Measurements from ENCODE around the gene GOLGA7B.

The GOLGA7B gene

DNA sequence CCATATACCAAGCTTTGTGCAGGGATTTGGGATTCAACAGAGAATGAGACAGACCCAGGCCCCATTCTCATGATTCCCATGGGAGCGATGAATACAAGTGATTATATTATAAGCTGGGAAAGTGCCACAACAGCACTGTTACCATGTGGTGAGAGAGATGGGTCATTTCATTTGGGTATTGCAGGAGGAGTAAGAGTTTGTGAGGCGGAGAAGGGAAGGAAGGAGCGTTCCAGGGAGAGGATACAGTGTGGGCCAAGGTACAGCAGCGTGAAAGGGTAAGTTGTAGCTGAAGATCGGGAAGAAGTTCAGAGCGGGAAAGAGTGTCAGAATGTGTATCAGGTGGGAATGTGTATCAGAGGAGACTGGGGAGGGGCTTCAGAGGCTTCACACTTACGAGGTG, 38.5 kb downstream of the GOLGA7B start:
- TF ChIP-seq POLR2AphosphoS5 (IDR thresholded peaks at IDR 0.05; ENCODE audit: low read depth, low read length) (no peak), FOXP2 (optimal IDR thresholded peaks at IDR 0.05; ENCODE audit: borderline replicate concordance, extremely low read depth, extremely low read length, insufficient read depth) (no peak), SIN3A (IDR thresholded peaks at IDR 0.05; ENCODE audit: borderline replicate concordance, insufficient read depth, low read length) (no peak), TAF1 (IDR thresholded peaks at IDR 0.05; ENCODE audit: borderline replicate concordance, insufficient read depth, low read length) (no peak)
- TF ChIP-seq, protein P1, sequence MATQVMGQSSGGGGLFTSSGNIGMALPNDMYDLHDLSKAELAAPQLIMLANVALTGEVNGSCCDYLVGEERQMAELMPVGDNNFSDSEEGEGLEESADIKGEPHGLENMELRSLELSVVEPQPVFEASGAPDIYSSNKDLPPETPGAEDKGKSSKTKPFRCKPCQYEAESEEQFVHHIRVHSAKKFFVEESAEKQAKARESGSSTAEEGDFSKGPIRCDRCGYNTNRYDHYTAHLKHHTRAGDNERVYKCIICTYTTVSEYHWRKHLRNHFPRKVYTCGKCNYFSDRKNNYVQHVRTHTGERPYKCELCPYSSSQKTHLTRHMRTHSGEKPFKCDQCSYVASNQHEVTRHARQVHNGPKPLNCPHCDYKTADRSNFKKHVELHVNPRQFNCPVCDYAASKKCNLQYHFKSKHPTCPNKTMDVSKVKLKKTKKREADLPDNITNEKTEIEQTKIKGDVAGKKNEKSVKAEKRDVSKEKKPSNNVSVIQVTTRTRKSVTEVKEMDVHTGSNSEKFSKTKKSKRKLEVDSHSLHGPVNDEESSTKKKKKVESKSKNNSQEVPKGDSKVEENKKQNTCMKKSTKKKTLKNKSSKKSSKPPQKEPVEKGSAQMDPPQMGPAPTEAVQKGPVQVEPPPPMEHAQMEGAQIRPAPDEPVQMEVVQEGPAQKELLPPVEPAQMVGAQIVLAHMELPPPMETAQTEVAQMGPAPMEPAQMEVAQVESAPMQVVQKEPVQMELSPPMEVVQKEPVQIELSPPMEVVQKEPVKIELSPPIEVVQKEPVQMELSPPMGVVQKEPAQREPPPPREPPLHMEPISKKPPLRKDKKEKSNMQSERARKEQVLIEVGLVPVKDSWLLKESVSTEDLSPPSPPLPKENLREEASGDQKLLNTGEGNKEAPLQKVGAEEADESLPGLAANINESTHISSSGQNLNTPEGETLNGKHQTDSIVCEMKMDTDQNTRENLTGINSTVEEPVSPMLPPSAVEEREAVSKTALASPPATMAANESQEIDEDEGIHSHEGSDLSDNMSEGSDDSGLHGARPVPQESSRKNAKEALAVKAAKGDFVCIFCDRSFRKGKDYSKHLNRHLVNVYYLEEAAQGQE (IDR thresholded peaks at IDR 0.05; ENCODE audit: insufficient read depth in 1 of 2, low read depth in 2 of 2, low read length in 2 of 2), result no peak

DNA sequence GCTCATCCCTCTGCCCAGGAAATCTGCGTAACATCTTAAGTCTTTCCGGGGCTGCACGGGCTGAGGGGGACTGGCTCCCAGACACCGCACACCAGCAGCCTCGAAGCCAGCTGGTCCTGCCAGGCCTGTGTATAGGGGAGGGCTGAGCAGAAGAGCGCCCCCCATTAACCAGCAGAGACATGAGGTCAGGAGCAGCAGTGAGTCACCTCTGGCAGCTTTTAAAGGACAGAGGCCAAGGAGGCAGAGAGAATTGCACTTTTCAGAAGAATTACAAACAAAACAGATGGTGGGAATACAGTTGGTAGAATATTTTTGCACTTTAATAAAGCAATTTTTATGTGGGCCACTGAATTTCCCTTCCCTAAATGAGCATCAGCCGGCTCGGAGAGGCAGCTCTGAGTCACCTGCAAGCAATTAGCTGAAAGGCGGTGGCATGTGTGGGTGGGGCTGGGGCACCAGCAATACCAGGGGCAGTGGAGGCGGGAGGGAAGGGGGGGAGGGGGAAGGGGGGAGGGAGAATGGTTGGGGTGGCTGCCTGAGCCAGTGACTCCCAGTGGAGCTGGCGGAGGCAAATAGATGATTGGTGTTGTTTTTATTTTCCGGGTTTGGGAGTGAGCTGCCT, 39.1 kb downstream of the GOLGA7B start:
- TF ChIP-seq SIN3A (IDR thresholded peaks at IDR 0.05; ENCODE audit: borderline replicate concordance, insufficient read depth, low read length) (no peak), FOXP2 (optimal IDR thresholded peaks at IDR 0.05; ENCODE audit: borderline replicate concordance, extremely low read depth, extremely low read length, insufficient read depth) (peak; percentile 21)

DNA sequence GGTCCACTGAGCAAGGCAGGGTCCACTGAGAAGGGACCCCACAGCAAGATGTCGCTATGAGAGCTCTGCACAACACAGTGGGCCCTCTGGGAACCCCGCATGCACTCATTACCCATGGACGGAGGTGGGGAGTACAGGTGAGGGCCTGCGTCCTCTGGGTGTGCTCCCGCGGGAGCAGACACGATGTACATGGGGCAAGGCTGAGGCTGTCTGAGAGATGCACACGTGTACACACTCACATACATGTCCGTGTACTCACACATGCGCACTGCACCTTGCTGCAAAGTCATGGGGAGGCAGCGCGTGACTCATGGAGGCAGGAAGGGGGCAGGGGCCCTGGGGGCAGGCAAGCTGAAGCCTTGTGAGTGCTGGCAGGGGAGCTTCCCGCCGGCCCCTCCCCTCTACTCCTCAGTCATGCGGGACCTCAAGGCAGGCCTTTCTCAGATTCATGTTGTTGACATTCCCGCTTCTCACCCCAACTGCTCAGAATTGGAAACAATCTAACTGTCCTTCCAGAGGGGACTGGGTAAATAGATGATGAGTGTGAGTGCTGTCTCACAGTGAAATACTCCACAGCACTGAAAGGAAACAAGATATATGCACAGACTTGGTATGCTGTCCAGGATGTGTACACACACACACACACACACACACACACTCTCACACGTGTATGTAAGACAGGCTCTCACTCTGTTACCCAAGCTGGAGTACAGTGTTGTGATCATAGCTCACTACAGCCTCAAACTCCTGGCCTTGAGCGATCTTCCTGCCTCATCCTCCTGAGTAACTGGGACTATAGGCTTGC, 40.0 kb downstream of the GOLGA7B start:
- TF ChIP-seq SIN3A (IDR thresholded peaks at IDR 0.05; ENCODE audit: borderline replicate concordance, insufficient read depth, low read length) (no peak), FOXP2 (optimal IDR thresholded peaks at IDR 0.05; ENCODE audit: borderline replicate concordance, extremely low read depth, extremely low read length, insufficient read depth) (peak; percentile 95)
- TF ChIP-seq, protein P1 (IDR thresholded peaks at IDR 0.05; ENCODE audit: insufficient read depth in 1 of 2, low read depth in 2 of 2, low read length in 2 of 2), result 0 out of 4 replicates have a peak, but pooled peaks of 1 of the 2 experiments have one; percentile 23

DNA sequence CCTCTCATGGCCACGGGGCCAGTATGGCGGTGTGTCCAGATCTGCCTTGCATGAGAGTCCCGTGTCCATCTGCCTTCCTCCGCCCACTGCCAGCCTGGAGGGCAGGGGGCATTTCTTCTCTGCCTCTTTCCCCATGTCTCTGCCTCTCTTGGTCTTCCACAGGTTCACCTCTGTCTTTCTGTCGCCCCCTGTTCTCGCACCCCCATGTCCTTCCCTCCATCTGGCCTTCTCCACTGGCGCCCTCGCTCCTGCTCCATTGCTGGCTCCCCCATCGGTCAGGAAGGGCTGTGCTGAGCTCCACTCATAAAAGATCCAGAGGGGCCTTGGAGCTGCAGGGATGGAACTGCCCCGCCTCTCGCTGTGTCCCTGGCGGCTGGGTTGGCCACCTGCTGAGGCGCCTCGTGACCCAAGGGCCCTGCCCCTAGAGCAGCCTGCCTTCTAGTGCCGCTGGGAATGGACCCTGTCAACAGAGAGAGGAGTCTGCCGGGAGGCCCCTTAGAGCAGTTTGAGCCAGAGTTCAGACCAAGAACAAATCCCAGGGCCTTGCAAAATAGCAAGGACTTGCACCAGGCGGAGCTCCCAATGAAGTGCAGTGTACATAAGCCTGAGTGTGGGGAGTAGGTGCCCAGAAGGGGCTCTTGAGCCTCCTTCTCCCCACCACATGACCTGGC, 42.0 kb downstream of the GOLGA7B start:
- TF ChIP-seq FOXP2 (optimal IDR thresholded peaks at IDR 0.05; ENCODE audit: borderline replicate concordance, extremely low read depth, extremely low read length, insufficient read depth), result no peak
- no peak for TF ChIP-seq SIN3A (IDR thresholded peaks at IDR 0.05; ENCODE audit: borderline replicate concordance, insufficient read depth, low read length)
- no peak for TF ChIP-seq POLR2AphosphoS5 (IDR thresholded peaks at IDR 0.05; ENCODE audit: low read depth, low read length)
- TF ChIP-seq TAF1 (IDR thresholded peaks at IDR 0.05; ENCODE audit: borderline replicate concordance, insufficient read depth, low read length), result no peak
- TF ChIP-seq, protein P1 (IDR thresholded peaks at IDR 0.05; ENCODE audit: insufficient read depth in 1 of 2, low read depth in 2 of 2, low read length in 2 of 2), result no peak

DNA sequence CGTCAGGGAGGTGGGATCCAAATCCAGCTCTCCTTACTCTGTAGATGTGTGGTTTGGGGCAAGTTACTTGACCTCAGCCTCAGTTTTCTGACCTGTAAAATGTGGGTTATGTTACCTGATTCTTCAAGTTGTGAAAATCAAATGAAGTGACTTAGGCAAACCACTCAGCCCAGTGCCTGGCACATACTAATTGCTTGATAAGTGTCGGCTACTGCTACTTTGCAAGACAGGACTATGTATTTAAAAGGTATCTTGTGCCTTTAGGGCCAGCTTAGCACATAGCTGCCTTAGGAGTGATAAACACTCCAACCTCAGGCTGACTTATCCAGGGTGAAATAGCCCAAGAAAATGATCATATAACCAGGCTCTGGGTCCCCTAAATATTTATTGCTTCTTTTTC, 42.9 kb downstream of the GOLGA7B start:
- TF ChIP-seq TAF1 (IDR thresholded peaks at IDR 0.05; ENCODE audit: borderline replicate concordance, insufficient read depth, low read length), result no peak
- TF ChIP-seq POLR2AphosphoS5 (IDR thresholded peaks at IDR 0.05; ENCODE audit: low read depth, low read length), result no peak
- TF ChIP-seq SIN3A (IDR thresholded peaks at IDR 0.05; ENCODE audit: borderline replicate concordance, insufficient read depth, low read length), result no peak
- TF ChIP-seq FOXP2 (optimal IDR thresholded peaks at IDR 0.05; ENCODE audit: borderline replicate concordance, extremely low read depth, extremely low read length, insufficient read depth), result no peak
- TF ChIP-seq, protein P1 (IDR thresholded peaks at IDR 0.05; ENCODE audit: insufficient read depth in 1 of 2, low read depth in 2 of 2, low read length in 2 of 2), result no peak
